SJSA1 (cell line): ENCODE results near the gene HERC3. TPM values are rescaled to one million over a fixed set of nuclear protein-coding genes. Genes with fewer than 3 reads are reported as not detected.

ENCODE experiments used
- DNase-seq, 2 experiments: peaks; one replicate each; pipeline ENCODE4 v3.0.0-alpha.2; 2015 to 2020; ENCODE audit warnings: low spot score in 2 of 2, low read depth in 1 of 2
- H3K27ac ChIP-seq: fragments of 250-450 bp; sonication (Bioruptor Pico); 2 replicates; pipeline ENCODE4 v1.5.1; 2020; ENCODE audit warnings: mild to moderate bottlenecking, moderate library complexity
- H3K27me3 ChIP-seq: fragments of 250-450 bp; sonication (Bioruptor Pico); replicated peaks from 2 replicates; pipeline ENCODE4 v1.5.1; 2020; ENCODE audit warnings: mild to moderate bottlenecking, moderate library complexity
- H3K36me3 ChIP-seq: fragments of 250-450 bp; sonication (Bioruptor Pico); 2 replicates; pipeline ENCODE4 v1.5.1; 2020; ENCODE audit warnings: mild to moderate bottlenecking
- H3K4me1 ChIP-seq: fragments of 250-450 bp; sonication (Bioruptor Pico); replicated peaks from 2 replicates; pipeline ENCODE4 v1.6.1; 2021; ENCODE audit warnings: mild to moderate bottlenecking
- H3K4me3 ChIP-seq: fragments of 250-450 bp; sonication (Bioruptor Pico); 2 replicates; pipeline ENCODE4 v1.5.1; 2020; ENCODE audit warnings: mild to moderate bottlenecking
- H3K9me3 ChIP-seq: fragments of 250-450 bp; sonication (Bioruptor Pico); replicated peaks from 2 replicates; pipeline ENCODE4 v1.5.1; 2020; ENCODE audit warnings: mild to moderate bottlenecking
- total RNA-seq: library from RNA; depleted of rRNA; stranded (reverse); fragments of >200 nt; shearing (Covaris generic); gene quantifications from 2 replicates; pipeline ENCODE4 v1.2.3, GENCODE V29; 2014

HERC3 gene
- total RNA-seq, 1 experiment from 2014 or later, result 10.2 TPM

- peak in 1 of 2 experiments; percentile 12 for DNase-seq
- Histone ChIP-seq H3K27me3 (no peaks in the 10 kb centered on the region), H3K36me3 (peaks cover 6% of the 10 kb centered on the region; the same call in 1 of the 2 replicates), H3K9me3 (no peaks in the 10 kb centered on the region), H3K4me1 (peaks cover 27% of the 10 kb centered on the region), H3K4me3 (no peak overlapping the region), H3K27ac (peak overlapping the region; percentile 81)
Observed at GRCh38 chr4:88742561-88742960, 150.3 kb downstream of the HERC3 start.

DNA sequence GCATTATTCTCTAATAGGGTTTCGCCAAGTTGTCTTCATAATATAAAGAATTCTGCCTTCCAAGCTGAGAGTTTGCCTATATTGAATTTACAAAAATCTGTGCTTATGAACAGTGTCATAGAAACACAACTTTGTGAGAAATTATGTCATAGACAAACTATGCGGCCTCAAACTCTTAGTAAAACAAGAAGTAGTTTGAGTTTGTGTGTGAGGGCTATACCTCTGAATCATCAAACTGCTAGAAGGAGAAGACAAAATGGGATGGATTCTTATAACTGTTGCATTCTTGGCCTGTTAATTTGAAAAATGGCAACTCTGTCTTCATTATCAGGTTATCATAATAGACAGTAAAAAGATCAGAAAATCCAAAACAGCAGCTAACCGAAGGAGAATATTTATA lies 151.4 kb downstream of the HERC3 start:
- no peak overlapping the region for H3K4me3 ChIP-seq
- H3K27me3 ChIP-seq, result no peaks in the 10 kb centered on the region
- peak in 1 of 2 experiments; percentile 53 for DNase-seq
- H3K4me1 ChIP-seq, result peaks cover 27% of the 10 kb centered on the region
- H3K9me3 ChIP-seq, result no peaks in the 10 kb centered on the region
- peaks cover 6% of the 10 kb centered on the region; the same call in 1 of the 2 replicates for H3K36me3 ChIP-seq
- H3K27ac ChIP-seq, result peak overlapping the region; percentile 81

GRCh38 chr4:88744609-88745008 lies 152.3 kb downstream of the HERC3 start:
- no peaks in the 10 kb centered on the region for H3K9me3 ChIP-seq
- H3K27me3 ChIP-seq, result no peaks in the 10 kb centered on the region
- H3K27ac ChIP-seq, result peak overlapping the region; percentile 81; the same call in 1 of the 2 replicates
- H3K4me1 ChIP-seq, result peaks cover 27% of the 10 kb centered on the region
- no peak overlapping the region for H3K4me3 ChIP-seq
- H3K36me3 ChIP-seq, result peaks cover 10% of the 10 kb centered on the region
- no peak for DNase-seq

DNA sequence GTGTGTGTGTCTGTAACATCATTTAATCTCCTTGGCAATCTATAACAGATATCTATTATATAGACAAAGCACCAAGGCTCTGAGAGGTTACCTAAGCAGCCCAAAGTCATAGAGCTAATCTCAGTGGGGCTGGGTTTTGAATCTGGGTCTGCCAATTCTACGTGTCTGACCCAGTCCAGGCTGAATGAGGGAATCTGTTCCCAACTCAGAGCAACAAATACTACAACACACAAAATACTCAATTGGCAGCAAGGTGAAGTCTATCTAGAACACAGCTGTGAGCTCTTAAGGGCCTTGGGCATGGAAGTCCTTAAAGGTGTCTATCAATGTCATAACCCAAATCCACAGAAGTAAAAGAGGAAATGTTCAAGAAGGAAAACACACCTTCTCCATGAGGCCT lies 152.9 kb downstream of the HERC3 start:
- Histone ChIP-seq H3K4me1 (peaks cover 27% of the 10 kb centered on the region), H3K27me3 (no peaks in the 10 kb centered on the region), H3K36me3 (peaks cover 13% of the 10 kb centered on the region), H3K27ac (no peak overlapping the region), H3K4me3 (no peak overlapping the region), H3K9me3 (no peaks in the 10 kb centered on the region)
- DNase-seq, result no peak

GRCh38 chr4:88745581-88746163 lies 153.4 kb downstream of the HERC3 start:
- H3K4me1 ChIP-seq, result peaks cover 27% of the 10 kb centered on the region
- H3K4me3 ChIP-seq, result no peak overlapping the region
- no peaks in the 10 kb centered on the region for H3K9me3 ChIP-seq
- H3K27ac ChIP-seq, result no peak overlapping the region
- no peak for DNase-seq
- H3K36me3 ChIP-seq, result peaks cover 13% of the 10 kb centered on the region
- H3K27me3 ChIP-seq, result no peaks in the 10 kb centered on the region

DNA sequence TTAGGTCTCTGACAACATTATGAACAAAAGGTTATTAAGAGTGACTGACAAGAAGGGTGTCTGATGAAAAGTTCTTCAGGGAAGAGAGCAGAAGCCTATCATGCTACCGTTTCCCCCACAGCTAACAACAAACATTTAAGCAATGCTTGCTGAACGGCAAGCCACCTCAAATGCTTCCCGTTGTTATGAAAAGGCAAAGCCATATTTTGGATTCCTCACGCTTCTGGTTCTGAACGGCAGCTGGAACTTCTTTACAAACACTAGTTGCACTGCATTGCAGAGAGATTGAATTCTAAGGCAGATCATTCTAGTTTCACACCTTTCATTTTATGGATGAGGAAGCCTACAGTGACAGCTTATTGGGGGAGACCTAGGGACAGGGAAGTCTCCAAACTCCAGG lies 153.9 kb downstream of the HERC3 start:
- no peaks in the 10 kb centered on the region for H3K27me3 ChIP-seq
- no peaks in the 10 kb centered on the region for H3K9me3 ChIP-seq
- H3K27ac ChIP-seq, result no peak overlapping the region
- peaks cover 13% of the 10 kb centered on the region for H3K36me3 ChIP-seq
- no peak overlapping the region for H3K4me3 ChIP-seq
- no peak for DNase-seq
- peaks cover 27% of the 10 kb centered on the region for H3K4me1 ChIP-seq

GRCh38 chr4:88747351-88747750 lies 155.1 kb downstream of the HERC3 start:
- DNase-seq, result no peak
- Histone ChIP-seq H3K27me3 (no peaks in the 10 kb centered on the region), H3K27ac (no peak overlapping the region), H3K4me1 (peaks cover 21% of the 10 kb centered on the region), H3K9me3 (no peaks in the 10 kb centered on the region), H3K36me3 (peaks cover 7% of the 10 kb centered on the region), H3K4me3 (no peak overlapping the region)

- no peak for DNase-seq
- no peak overlapping the region for H3K4me3 ChIP-seq
- no peaks in the 10 kb centered on the region for H3K27me3 ChIP-seq
- H3K9me3 ChIP-seq, result no peaks in the 10 kb centered on the region
- H3K27ac ChIP-seq, result no peak overlapping the region
- H3K4me1 ChIP-seq, result no peaks in the 10 kb centered on the region
- peaks cover 7% of the 10 kb centered on the region; the same call in 1 of the 2 replicates for H3K36me3 ChIP-seq
Observed at GRCh38 chr4:88750369-88750768, 158.1 kb downstream of the HERC3 start.

DNA sequence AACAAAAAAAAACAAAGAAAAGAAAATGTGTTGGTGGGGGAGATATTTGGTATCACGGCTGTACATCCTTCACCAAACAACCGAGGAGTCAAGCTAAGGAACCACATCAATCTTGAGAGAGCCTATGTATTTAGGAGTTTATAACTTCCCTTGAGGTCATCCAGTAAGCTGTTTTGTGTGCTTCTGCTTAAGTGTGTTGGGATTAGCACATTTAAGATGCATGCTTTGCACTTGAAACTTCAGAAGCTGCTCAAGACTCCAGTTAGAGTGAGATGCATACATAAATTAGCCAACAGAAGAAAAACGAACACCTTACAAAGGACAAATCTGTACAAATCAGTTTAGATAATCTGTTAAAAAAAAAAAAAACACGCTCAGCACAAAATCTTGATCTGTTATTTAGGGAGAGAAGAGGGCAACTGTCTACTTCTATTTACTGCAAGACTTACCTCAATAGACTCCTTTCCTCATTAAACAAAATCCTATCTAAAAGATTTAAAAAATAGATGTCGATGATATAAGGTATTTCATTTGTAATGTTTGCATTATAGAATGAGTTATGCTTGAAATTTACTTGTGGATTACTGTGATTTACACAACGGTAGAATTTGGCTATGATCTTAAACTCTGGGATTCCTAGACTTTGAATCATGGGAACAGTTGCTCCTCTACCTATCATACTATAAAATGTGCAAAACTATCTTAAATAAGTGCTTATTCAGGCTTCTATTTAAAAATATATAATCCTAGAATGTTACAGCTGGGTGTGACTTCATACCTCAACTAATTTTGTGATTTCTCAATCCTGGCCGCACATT lies 159.2 kb downstream of the HERC3 start:
- Histone ChIP-seq H3K4me3 (no peak overlapping the region), H3K27me3 (no peaks in the 10 kb centered on the region), H3K4me1 (no peaks in the 10 kb centered on the region), H3K36me3 (peaks cover 7% of the 10 kb centered on the region; the same call in 1 of the 2 replicates), H3K27ac (no peak overlapping the region), H3K9me3 (no peaks in the 10 kb centered on the region)
- DNase-seq, result no peak

- H3K27ac ChIP-seq, result no peak overlapping the region
- no peaks in the 10 kb centered on the region for H3K4me1 ChIP-seq
- no peaks in the 10 kb centered on the region for H3K27me3 ChIP-seq
- H3K9me3 ChIP-seq, result no peaks in the 10 kb centered on the region
- H3K36me3 ChIP-seq, result peaks cover 7% of the 10 kb centered on the region; the same call in 1 of the 2 replicates
- H3K4me3 ChIP-seq, result no peak overlapping the region
- no peak for DNase-seq
Observed at GRCh38 chr4:88752076-88752463, 159.8 kb downstream of the HERC3 start.

GRCh38 chr4:88752754-88753153 lies 160.5 kb downstream of the HERC3 start:
- Histone ChIP-seq H3K4me1 (no peaks in the 10 kb centered on the region), H3K27ac (no peak overlapping the region), H3K36me3 (peaks cover 7% of the 10 kb centered on the region; the same call in 1 of the 2 replicates), H3K27me3 (no peaks in the 10 kb centered on the region), H3K4me3 (no peak overlapping the region), H3K9me3 (no peaks in the 10 kb centered on the region)
- no peak for DNase-seq

- DNase-seq, result no peak
- Histone ChIP-seq H3K27me3 (no peaks in the 10 kb centered on the region), H3K36me3 (peaks cover 7% of the 10 kb centered on the region; the same call in 1 of the 2 replicates), H3K4me1 (no peaks in the 10 kb centered on the region), H3K27ac (no peak overlapping the region), H3K4me3 (no peak overlapping the region), H3K9me3 (no peaks in the 10 kb centered on the region)
Observed at GRCh38 chr4:88753658-88754571, 161.6 kb downstream of the HERC3 start.

GRCh38 chr4:88754796-88755195 lies 162.5 kb downstream of the HERC3 start:
- DNase-seq, result no peak
- no peak overlapping the region for H3K27ac ChIP-seq
- no peaks in the 10 kb centered on the region for H3K27me3 ChIP-seq
- no peak overlapping the region for H3K4me3 ChIP-seq
- H3K36me3 ChIP-seq, result 0 out of 2 replicates have a peak, but pooled peaks cover 3% of the 10 kb centered on the region
- H3K4me1 ChIP-seq, result no peaks in the 10 kb centered on the region
- no peaks in the 10 kb centered on the region for H3K9me3 ChIP-seq
